ENCODE data around the gene SDSL.
A peak's percentile ranks its signal among the peaks of the same experiment; 100 is the strongest.

SDSL gene

DNA sequence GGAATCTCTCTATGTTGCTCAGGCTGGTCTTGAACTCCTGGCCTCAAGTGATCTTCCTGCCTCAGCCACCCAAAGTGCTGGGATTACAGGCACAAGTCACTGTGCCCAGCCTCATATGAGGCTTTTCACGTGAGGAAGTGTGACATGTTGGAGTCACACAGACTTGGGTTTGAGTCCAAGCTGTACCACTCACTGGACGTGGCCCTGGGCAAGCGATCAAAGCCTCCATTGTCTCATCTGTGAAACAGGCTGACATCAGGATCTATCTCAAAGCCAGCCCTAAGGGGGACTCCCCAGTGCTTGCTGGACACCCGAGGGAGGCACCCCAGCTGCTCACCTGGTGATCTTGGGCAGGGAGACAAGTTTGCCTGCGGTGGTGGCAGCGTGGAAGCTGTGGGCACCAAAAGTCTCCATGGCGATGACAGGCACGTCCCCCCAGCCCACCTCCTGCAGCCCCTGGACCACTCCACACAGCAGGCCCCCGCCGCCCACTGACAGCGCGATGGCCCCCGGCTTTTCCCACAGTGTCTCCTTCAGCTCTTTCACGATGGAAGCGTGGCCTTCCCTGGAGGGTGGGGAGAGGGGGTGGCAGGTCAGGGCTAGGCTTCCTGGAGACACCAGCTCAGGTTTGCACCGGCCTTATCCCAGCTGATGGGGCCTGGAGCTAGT lies 25.2 kb upstream of the SDSL start:
- DNase-seq = no peak

DNA sequence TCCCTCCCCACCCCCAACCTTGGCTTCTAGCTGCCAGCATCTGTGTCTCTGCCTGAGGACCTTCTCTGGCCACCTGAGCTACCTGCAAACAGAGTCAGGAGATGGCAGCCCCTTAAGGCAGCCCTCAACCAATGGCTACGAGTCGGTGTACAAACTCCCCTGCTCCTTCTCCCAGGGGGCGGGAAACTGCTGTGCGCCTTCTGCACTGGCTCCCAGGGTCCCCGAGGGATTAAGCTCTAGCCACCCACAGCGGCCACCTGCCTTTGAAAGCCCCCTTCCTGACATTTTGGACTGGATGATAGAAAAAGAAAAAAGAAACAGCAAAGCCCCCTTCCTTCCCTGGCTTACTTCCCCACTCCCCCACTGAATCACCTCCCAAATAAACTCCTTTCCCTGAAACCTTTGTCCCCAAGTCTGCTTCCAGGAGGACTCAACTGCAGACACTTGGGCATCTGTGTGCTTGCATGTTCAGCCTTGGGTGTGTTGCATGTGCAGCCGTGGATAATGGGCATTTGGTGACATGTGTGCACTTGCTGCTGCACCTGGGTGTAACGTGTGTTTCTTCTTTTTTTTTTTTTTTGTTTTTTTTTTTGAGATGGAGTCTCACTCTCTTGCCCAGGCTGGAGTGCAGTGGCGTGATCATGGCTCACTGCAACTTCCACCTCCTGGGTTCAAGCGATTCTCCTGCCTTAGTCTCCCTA lies 24.5 kb upstream of the SDSL start:
- no peak for DNase-seq

DNA sequence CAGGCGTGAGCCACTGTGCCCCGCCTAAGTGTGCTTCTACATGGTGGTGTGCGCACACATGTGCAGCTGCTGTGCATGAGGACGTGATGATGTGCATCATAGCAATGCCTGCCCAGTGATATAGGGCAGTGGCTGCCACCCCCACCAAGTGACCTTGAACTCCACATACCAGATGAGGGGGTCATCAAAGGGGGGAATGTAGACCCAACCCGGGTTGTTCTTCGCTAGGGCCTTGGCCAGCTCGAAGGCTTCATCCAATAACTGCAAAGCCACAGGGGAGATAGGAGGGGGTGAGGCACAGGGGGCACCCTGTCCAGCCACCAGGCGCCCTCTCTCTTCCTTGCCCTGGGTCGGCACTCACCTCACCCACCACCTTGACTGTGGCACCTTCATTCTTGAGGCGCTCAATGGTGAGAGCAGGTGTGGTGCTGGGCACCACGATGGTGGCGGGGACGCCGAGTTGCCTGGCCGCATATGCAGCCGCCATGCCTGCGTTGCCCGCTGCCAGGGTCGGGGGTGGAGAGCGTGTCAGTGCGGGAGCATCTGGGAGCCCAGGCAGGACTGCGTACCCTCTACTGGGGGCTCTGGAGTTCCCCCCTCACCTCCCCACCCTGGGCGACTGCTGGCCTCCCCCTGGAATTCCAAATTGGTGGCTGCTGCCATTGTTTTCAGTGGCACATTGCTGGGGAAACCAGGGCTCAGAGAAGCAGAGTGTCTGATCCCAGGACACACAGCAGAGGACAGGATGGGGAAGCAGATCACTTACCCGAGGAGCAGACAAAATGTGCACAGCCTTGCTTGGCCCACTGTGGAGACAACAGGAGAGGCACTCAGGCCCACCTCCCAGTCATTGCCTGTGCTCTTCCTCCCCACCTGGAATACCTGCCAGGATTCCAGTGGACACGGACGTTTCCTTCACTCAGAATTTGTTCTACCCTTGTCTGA lies 23.6 kb upstream of the SDSL start:
- DNase-seq = no peak

DNA sequence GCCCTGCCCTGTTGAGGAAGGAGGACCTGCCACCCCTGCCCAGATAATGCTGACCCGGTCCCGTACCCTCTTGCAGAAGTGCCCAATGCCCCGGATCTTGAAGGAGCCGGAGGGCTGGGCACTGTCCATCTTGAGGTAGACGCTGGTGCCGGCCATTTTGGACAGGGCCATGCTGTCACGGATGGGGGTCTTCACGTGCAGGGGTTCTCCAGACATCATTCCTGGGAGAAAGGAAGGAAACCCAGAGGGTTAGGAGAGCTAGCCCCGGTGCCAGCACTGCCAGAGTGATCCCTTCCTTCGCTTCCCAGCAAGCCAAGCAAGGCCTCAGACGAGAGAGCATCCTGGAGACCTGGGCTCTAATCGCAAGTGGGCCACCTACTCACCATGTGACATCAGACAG lies 22.7 kb upstream of the SDSL start:
- DNase-seq = no peak

GRCh38 chr12:113400362-113400761 lies 21.8 kb upstream of the SDSL start:
- no peak for DNase-seq

- no peak for DNase-seq
Measured at GRCh38 chr12:113401066-113402000, 20.8 kb upstream of the SDSL start.

- no peak for DNase-seq
Measured at GRCh38 chr12:113402586-113403260, 19.5 kb upstream of the SDSL start.

GRCh38 chr12:113403435-113404415 lies 18.5 kb upstream of the SDSL start, which contains the start of gene SDS:
Gene SDS (minus strand): TSS chr12:113403887. CDS start chr12:113399708, 4,179 bp downstream.
- peak; percentile 70 to 72 for DNase-seq

- peak; percentile 59 to 60 for DNase-seq
Measured at GRCh38 chr12:113405694-113406093, 16.5 kb upstream of the SDSL start.

- peak; percentile 34 to 53 for DNase-seq
Measured at GRCh38 chr12:113407931-113408600, 14.1 kb upstream of the SDSL start.

- no peak for DNase-seq
Measured at GRCh38 chr12:113408756-113409298, 13.4 kb upstream of the SDSL start.

DNA sequence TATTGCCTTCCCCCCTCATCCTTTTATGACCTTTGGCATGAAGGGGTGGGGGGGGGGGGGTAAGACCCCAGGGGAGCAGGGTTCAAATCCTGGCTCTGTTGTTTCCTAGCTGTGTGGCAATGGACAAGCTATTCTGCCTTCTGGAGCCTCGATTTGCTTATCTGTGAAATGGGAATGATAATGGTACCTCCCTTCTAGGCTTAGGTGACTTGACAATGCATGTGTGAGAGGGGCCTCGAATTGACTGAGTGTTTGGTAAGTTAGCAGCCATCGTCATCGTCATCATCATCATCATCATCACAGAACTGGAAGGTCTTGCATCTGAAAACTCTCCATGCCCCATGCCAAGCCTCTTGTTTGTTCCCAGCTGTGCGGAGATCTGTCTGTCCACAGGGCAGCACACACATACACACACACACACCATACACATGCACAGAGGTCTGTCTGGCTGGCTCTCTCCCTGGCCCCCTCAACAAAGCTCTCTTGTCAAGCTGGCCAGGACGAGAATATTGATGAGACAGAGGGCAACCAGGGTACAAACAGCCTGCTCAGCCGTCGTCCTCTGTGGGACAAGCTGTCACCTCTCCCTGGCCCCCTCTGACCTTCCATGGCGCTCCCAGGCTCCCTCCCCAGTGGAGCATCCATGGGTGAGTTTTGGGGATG lies 12.6 kb upstream of the SDSL start:
- no peak for DNase-seq

GRCh38 chr12:113413488-113413939 lies 8.7 kb upstream of the SDSL start:
- peak; percentile 57 to 73 for DNase-seq

GRCh38 chr12:113414519-113415038 lies 7.6 kb upstream of the SDSL start:
- DNase-seq = no peak

DNA sequence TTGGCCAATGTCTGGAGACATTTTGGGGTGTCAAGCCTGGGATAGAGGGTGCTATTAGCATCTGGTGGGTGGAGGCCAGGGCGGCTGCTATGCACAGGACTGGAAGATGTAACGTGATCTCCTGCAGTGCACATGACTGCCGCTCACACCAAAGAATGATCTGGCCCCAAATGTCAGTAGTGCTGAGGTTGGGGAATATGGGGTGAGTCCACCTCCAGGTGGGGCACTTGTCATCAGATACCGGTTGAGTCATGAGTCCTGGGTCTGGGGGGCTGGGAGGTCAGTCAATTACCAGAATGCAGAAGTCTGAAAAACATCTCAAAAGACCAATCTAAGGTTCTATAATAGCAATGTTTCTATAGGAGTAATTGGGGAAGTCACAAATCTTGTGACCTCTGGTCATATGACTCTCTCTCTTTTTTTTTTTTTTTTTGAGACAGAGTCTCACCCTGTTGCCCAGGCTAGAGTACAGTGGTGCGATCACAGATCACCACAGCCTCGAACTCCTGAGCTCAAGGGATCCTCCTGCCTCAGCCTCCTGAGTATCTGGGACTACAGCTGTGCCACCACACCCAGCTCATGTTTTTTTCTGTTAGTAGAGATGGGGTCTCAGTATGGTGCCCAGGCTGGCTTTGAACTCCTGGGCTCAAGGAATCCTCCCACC lies 6.0 kb upstream of the SDSL start:
- DNase-seq = peak; percentile 93 to 94

GRCh38 chr12:113418213-113418879 lies 3.8 kb upstream of the SDSL start:
- peak; percentile 94 to 96 for DNase-seq

GRCh38 chr12:113420996-113421595 lies 1.1 kb upstream of the SDSL start:
- DNase-seq = no peak

Data from inflammatory macrophage (primary cell).